ENCODE results near the gene CTSE. TPM values are rescaled to one million over a fixed set of nuclear protein-coding genes. Genes with fewer than 3 reads are reported as not detected.

The CTSE gene
- total and polyA plus RNA-seq, 9 of the 15 experiments (the other 6 are each of a cell fraction or from before 2014, with no cell fraction given): 0.04 to 0.18 (median 0.09) TPM; not detected in 4

DNA sequence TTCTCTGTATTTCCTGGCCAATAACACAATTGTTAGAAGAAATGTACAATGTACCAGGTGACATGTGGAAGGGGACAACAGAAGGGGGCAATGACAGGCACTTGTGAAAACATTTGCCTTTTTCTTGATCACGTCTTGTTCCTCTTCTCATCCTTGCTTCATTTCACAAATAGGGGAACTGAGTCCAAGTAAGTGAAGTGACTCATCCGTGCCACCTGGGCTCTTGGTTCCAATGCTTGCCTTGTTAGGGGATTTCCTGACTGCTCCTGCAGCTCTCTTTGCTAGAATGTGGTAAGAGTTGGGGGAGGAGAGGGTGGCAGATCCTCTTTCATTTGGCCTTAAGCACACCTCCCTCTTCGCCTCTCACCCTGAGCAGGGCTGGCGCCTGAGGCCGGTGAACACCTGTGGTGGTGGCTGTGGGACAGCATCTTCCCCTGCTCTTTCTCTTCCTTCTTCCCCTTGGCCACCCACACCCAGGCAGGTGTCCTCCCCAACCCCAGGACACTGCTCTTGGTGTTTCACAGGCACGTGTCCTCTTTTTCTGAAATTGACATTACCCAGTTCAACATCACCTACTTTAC lies 27.1 kb upstream of the CTSE start:
- intact Hi-C loops (cut with micrococcal nuclease): no loop called here
- Histone ChIP-seq H3K79me2 (ENCODE audit: control insufficient read depth, insufficient read depth, low read length) (no peaks in the 10 kb centered on the region), H3K4me3 (no peak overlapping the region), H3K9ac (ENCODE audit: insufficient read depth in 1 of 2, low read depth in 2 of 2, low read length in 2 of 2) (no peak overlapping the region), H3K27ac (ENCODE audit: extremely low read depth, low read depth, low read length) (no peak overlapping the region), H3K9me1 (ENCODE audit: control insufficient read depth, insufficient read depth, low read length) (no peaks in the 10 kb centered on the region), H3K27me3 (ENCODE audit: control insufficient read depth in 2 of 2, insufficient read depth in 2 of 2, low read length in 2 of 2) (peaks cover 32 to 51% of the 10 kb centered on the region in 2 experiments), H3K4me1 (replicated peaks in 1 of 2; ENCODE audit: control insufficient read depth in 2 of 2, insufficient read depth in 2 of 2, low read length in 2 of 2) (no peaks in the 10 kb centered on the region), H3K9me3 (replicated peaks; ENCODE audit: control insufficient read depth, insufficient read depth, low read depth, low read length) (no peaks in the 10 kb centered on the region), H4K20me1 (replicated peaks; ENCODE audit: control insufficient read depth, insufficient read depth, low read length) (no peaks in the 10 kb centered on the region), H2AFZ (ENCODE audit: low read depth, low read length) (no peak overlapping the region), H3K4me2 (ENCODE audit: insufficient read depth, low read length) (no peak overlapping the region), H3K36me3 (ENCODE audit: control insufficient read depth, insufficient read depth, low read length) (no peaks in the 10 kb centered on the region)
- ATAC-seq: no peak
- WGBS (ENCODE audit: insufficient coverage, low coverage, missing lambda C conversion rate): under 1% methylated on average over 6 of the region's 6 CpGs
- CTCF ChIA-PET (ENCODE audit: low intra/inter-chr PET ratio): no interaction called here
- in situ Hi-C loops (cut with MboI): no loop called here
- no peak for FAIRE-seq
- no peak for DNase-seq (ENCODE audit: extremely low read depth in 1 of 4, low spot score in 3 of 4)
- no TSS peak for BruUV-seq (replicated peaks)
- TF ChIP-seq, protein P1, sequence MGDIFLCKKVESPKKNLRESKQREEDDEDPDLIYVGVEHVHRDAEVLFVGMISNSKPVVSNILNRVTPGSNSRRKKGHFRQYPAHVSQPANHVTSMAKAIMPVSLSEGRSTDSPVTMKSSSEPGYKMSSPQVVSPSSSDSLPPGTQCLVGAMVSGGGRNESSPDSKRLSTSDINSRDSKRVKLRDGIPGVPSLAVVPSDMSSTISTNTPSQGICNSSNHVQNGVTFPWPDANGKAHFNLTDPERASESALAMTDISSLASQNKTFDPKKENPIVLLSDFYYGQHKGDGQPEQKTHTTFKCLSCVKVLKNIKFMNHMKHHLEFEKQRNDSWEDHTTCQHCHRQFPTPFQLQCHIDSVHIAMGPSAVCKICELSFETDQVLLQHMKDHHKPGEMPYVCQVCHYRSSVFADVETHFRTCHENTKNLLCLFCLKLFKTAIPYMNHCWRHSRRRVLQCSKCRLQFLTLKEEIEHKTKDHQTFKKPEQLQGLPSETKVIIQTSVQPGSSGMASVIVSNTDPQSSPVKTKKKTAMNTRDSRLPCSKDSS (IDR thresholded peaks at IDR 0.05; ENCODE audit: low read depth, partially characterized antibody): no peak
- no peak for TF ChIP-seq ZNF174 (CRISPR knock-in tag; IDR thresholded peaks at IDR 0.05)
- TF ChIP-seq STAT5B (CRISPR knock-in tag; IDR thresholded peaks at IDR 0.05): no peak
- no peak for TF ChIP-seq RBM25 (IDR thresholded peaks at IDR 0.05; ENCODE audit: low read depth, low read length, severe bottlenecking)
- no peak for TF ChIP-seq RAD51 (IDR thresholded peaks at IDR 0.05; ENCODE audit: borderline replicate concordance, low read depth)
- TF ChIP-seq POLR2G (IDR thresholded peaks at IDR 0.05; ENCODE audit: low read depth, low read length): no peak
- TF ChIP-seq FOXO4 (CRISPR knock-in tag; IDR thresholded peaks at IDR 0.05): no peak
- TF ChIP-seq ZNF23 (CRISPR knock-in tag; IDR thresholded peaks at IDR 0.05): no peak
- TF ChIP-seq, protein P2, sequence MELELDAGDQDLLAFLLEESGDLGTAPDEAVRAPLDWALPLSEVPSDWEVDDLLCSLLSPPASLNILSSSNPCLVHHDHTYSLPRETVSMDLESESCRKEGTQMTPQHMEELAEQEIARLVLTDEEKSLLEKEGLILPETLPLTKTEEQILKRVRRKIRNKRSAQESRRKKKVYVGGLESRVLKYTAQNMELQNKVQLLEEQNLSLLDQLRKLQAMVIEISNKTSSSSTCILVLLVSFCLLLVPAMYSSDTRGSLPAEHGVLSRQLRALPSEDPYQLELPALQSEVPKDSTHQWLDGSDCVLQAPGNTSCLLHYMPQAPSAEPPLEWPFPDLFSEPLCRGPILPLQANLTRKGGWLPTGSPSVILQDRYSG (tag; conservative IDR thresholded peaks at IDR 0.05; ENCODE audit: low read depth): no peak
- TF ChIP-seq NCOA4 (IDR thresholded peaks at IDR 0.05; ENCODE audit: partially characterized antibody): no peak
- no peak for TF ChIP-seq SNIP1 (IDR thresholded peaks at IDR 0.05; ENCODE audit: low read depth)
- no peak for TF ChIP-seq ZNF75A (CRISPR knock-in tag; IDR thresholded peaks at IDR 0.05)
- no peak for TF ChIP-seq CBFB (CRISPR knock-in tag; IDR thresholded peaks at IDR 0.05)
- TF ChIP-seq KDM2B (CRISPR knock-in tag; IDR thresholded peaks at IDR 0.05): no peak
- TF ChIP-seq HNRNPH1 (optimal IDR thresholded peaks at IDR 0.05; ENCODE audit: low read depth, low read length): no peak
- no peak for TF ChIP-seq BHLHE40 (IDR thresholded peaks at IDR 0.05; ENCODE audit: low read length)
- POLR2A ChIA-PET: no interaction called here
